Measurements from ENCODE around the gene RFC4. TPM values are rescaled to one million over a fixed set of nuclear protein-coding genes. Genes with fewer than 3 reads are reported as not detected.

Gene RFC4
- total and polyA plus RNA-seq, 2 of the 8 experiments (the other 6 are each of a cell fraction or from before 2014, with no cell fraction given) = 21.8 to 86.9 TPM

GRCh38 chr3:186782542-186783057 is 23.7 kb downstream of the RFC4 start:
- FAIRE-seq = no peak
- H4K91ac ChIP-seq (replicated peaks; ENCODE audit: insufficient read length, low read length) = no peak overlapping the region
- no peak for DNase-seq (ENCODE audit: low read depth in 1 of 2, low spot score in 2 of 2)
- H2BK120ac ChIP-seq (replicated peaks; ENCODE audit: low read depth, low read length) = no peak overlapping the region
- H3K4me3 ChIP-seq (ENCODE audit: extremely low read depth in 1 of 4, insufficient read depth in 2 of 4, low read depth in 3 of 4, low read length in 4 of 4) = peak overlapping the region; percentile 98 to 100 (median 99)
- no peak overlapping the region for H2AK5ac ChIP-seq (ENCODE audit: low read depth, low read length)
- peaks cover 18 to 44% of the 10 kb centered on the region in 2 experiments for H3K79me2 ChIP-seq (ENCODE audit: control insufficient read depth in 1 of 2, insufficient read depth in 2 of 2, low read length in 2 of 2)
- peaks cover 0 to 3% (median 1%) of the 10 kb centered on the region in 4 experiments; a peak in 2 of 7 replicates for H3K4me1 ChIP-seq (replicated peaks in 1 of 4; ENCODE audit: control insufficient read depth in 3 of 4, insufficient read depth in 4 of 4, low read length in 3 of 4)
- no peak overlapping the region for H2BK15ac ChIP-seq (ENCODE audit: low read length)
- ChIA-PET CTCF (ENCODE audit: partially characterized antibody) (interaction anchor here (0.7 to 4.8 kb wide), 4 partner anchors 30 to 192 kb away, joined by 3 to 13 read pairs (median 3); no protein-coding TSS in a partner anchor), POLR2A (ENCODE audit: partially characterized antibody) (interaction anchor here (0.7 to 4.9 kb wide), 65 partner anchors 10 to 845 kb away, joined by 3 to 170 read pairs (median 8); partner anchors contain the start of genes ADIPOQ, AHSG, DNAJB11 and KNG1)
- no peaks in the 10 kb centered on the region for H3K9me3 ChIP-seq (ENCODE audit: insufficient read depth in 2 of 2, low read depth in 1 of 2, low read length in 1 of 2)
- TF ChIP-seq SIX5 (IDR thresholded peaks at IDR 0.05; ENCODE audit: low read depth, low read length) (no peak), YY1 (IDR thresholded peaks at IDR 0.05; ENCODE audit: low read depth, low read length) (peak; percentile 47; the same call in 1 of the 2 replicates), SAP30 (IDR thresholded peaks at IDR 0.05; ENCODE audit: insufficient read depth, insufficient replicate concordance, low read length) (peak; percentile 78)
- H3K27me3 ChIP-seq (replicated peaks in 1 of 4; ENCODE audit: control insufficient read depth in 3 of 4, extremely low read depth in 1 of 4, insufficient read depth in 3 of 4, low read length in 3 of 4) = no peaks in the 10 kb centered on the region
- H2AFZ ChIP-seq (ENCODE audit: low read length) = peak overlapping the region; percentile 16; the same call in 1 of the 2 replicates
- H2BK12ac ChIP-seq (ENCODE audit: low read depth, low read length) = no peak overlapping the region
- H2BK5ac ChIP-seq (ENCODE audit: low read depth, low read length) = peak overlapping the region; percentile 98; the same call in 1 of the 2 replicates
- no peak overlapping the region for H3K23ac ChIP-seq (ENCODE audit: insufficient read length)
- H3K9ac ChIP-seq (replicated peaks in 1 of 4; ENCODE audit: extremely low read depth in 1 of 4, low read depth in 3 of 4, low read length in 3 of 4) = peak overlapping the region; percentile 62 to 98 (median 84)
- no peak overlapping the region for H3K4ac ChIP-seq (replicated peaks; ENCODE audit: insufficient read length, low read depth, low read length)
- H4K8ac ChIP-seq (ENCODE audit: extremely low read depth, insufficient read depth, low read length) = no peak overlapping the region
- peaks cover 6% of the 10 kb centered on the region for H3K23me2 ChIP-seq (ENCODE audit: low read depth, low read length)
- no peak overlapping the region for H3K14ac ChIP-seq (ENCODE audit: insufficient read length)
- H3K18ac ChIP-seq (ENCODE audit: extremely low read depth, low read length) = peak overlapping the region; percentile 39; the same call in 1 of the 2 replicates
- peak overlapping the region; percentile 86 to 95 for H3K4me2 ChIP-seq (ENCODE audit: insufficient read depth in 1 of 2, low read depth in 2 of 2, low read length in 2 of 2)
- peak overlapping the region; percentile 50 for H4K5ac ChIP-seq (ENCODE audit: insufficient read length, low read depth, low read length)
- peak overlapping the region; percentile 42 for H3K56ac ChIP-seq (replicated peaks; ENCODE audit: insufficient read length, low read depth, low read length)
- peaks cover 24 to 39% (median 36%) of the 10 kb centered on the region in 4 experiments for H3K36me3 ChIP-seq (ENCODE audit: control insufficient read depth in 2 of 4, insufficient read depth in 4 of 4, low read length in 3 of 4)
- no peak overlapping the region for H2BK20ac ChIP-seq (ENCODE audit: low read length)
- H4K20me1 ChIP-seq (replicated peaks in 1 of 2; ENCODE audit: control insufficient read depth in 1 of 2, insufficient read depth in 2 of 2, low read length in 2 of 2) = peaks cover 19 to 30% of the 10 kb centered on the region in 2 experiments
- H3K27ac ChIP-seq (ENCODE audit: low read depth, low read length) = peak overlapping the region; percentile 98; the same call in 1 of the 2 replicates
- WGBS, 2 experiments (ENCODE audit: extremely low coverage in 1 of 2, insufficient coverage in 1 of 2, insufficient read length in 1 of 2, insufficient replicate concordance in 2 of 2, low coverage in 1 of 2, low lambda C conversion rate in 2 of 2, missing lambda C conversion rate in 1 of 2) = 7% methylated on average over 21 of the region's 21 CpGs; no CpG with 5 or more reads in 1 of the 2 experiments
- H3K79me1 ChIP-seq (ENCODE audit: low read depth, low read length) = no peaks in the 10 kb centered on the region

Measured in H1 (cell line).